GM21529 (cell line): ENCODE data around the gene KLHL28.
"Not testable (repeated sequence)": the region's sequence is repeated elsewhere in the genome, so short reads cannot be mapped to it uniquely, and the experiment has no call there.

ENCODE experiments used
- ATAC-seq: cut with Tn5 transposase; IDR thresholded peaks from one replicate; pipeline ENCODE4 v1.9.1; 2021; ENCODE audit not compliant: unreplicated experiment

KLHL28 gene

DNA sequence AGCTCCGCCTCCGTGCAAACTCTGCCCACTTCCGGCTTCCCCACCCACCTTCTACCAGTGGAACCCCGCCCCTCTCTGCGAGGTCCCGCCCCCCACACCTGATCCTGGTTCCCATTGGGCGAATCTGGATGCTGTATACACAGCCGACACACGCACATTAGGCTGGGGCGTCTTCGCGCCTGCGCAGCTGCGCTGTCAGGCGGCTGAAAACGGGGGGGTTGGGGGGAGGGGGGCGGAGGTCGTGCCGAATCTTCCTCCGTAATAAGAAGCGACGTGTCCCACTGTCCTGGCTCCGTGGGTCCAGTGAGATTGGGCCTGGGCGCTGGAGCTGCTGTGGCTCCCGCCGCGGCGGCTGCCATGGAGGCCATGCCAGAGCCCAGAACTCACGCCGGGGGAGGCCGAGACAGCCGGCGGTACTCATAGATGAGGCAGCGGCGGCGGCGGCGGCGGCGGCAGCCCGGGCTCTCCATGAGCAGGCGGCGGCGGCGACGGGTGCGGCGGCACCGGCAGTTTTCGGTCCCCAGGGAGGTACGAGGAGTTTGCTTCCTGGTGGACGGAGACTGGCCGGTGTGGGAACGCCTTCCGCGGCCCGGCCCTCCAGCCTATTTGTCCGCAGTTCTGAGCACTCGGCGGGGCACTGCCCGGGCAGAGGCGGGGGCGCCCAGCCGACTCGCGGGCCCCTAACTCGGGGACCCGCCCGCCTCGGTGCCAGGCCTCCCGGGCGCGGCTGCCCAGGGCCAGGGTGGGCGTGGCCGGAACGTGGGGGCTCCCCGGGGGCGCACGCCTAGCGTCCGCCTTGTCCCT, 64.5 kb downstream of the KLHL28 start:
- ATAC-seq = peak; percentile 93

- ATAC-seq = no peak
Measured at GRCh38 chr14:44896275-44897040, 65.3 kb downstream of the KLHL28 start.

- ATAC-seq = no peak
Measured at GRCh38 chr14:44895716-44896115, 66.0 kb downstream of the KLHL28 start.

- ATAC-seq = no peak
Measured at GRCh38 chr14:44893535-44893934, 68.2 kb downstream of the KLHL28 start.

DNA sequence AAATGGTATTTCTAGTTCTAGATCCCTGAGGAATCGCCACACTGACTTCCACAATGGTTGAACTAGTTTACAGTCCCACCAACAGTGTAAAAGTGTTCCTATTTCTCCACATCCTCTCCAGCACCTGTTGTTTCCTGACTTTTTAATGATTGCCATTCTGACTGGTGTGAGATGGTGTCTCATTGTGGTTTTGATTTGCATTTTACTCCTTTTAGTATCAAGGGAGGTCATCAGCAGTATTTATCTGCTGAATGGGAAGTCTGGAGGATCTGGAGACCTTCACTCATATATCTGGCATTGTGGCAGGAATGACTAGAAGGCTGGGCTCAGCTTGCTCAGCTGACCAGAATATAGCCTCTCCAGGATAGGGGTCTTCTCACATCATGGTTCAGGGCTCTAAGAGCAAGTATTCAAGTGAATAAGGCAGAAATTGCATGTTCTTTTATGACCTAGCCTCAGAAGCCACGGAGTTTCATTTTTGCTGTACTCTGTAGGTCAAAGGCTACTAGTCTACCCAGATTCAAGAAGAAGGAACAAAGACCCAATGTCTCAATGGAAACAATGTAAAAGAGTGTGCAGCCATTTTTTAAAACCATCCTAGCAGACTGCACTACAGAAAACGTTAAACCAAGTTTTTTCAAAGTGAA, 69.9 kb downstream of the KLHL28 start:
- not testable (repeated sequence) for ATAC-seq

- ATAC-seq = no peak
Measured at GRCh38 chr14:44889595-44890471, 71.9 kb downstream of the KLHL28 start.

GRCh38 chr14:44887596-44887955, 74.2 kb downstream of the KLHL28 start:
- no peak for ATAC-seq

GRCh38 chr14:44886860-44887595, 74.7 kb downstream of the KLHL28 start:
- no peak for ATAC-seq

DNA sequence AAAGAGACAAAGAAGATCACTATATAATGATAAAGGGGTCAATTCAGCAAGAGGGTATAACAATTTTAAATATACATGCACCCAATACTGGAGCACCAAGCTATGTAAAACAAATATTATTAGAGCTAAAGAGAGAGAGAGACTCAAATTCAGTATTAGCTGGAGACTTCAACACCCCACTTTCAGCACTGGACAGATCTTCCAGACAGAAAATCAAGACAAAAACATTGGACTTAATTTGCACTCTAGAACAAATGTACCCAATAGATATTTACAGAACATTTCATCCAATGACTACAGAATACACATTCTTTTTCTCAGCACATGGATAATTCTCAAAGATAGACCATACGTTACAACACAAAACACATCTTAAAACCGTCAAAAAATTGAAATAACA, 81.0 kb downstream of the KLHL28 start:
- ATAC-seq = no peak
